Smooth muscle cell (in vitro differentiated cells): ENCODE data around the gene CXCR4. TPM values are rescaled to one million over a fixed set of nuclear protein-coding genes. Genes with fewer than 3 reads are reported as not detected.

ENCODE experiments used
- DNase-seq: peaks from one replicate; lab custom pipeline; 2025; ENCODE audit not compliant: unreplicated experiment; lab: John Stamatoyannopoulos, UW
- H2AFZ ChIP-seq: fragments of 200-600 bp; sonication (generic); 2 replicates; pipeline ENCODE4 v1.6.0; 2016; ENCODE audit warnings: antibody characterized with exemption, low read depth, mild to moderate bottlenecking
- H3F3A ChIP-seq: fragments of 200-600 bp; sonication (generic); 2 replicates; pipeline ENCODE4 v1.6.0; 2017; ENCODE audit warnings: antibody characterized with exemption, low read depth
- H3K27ac ChIP-seq: fragments of 200-600 bp; sonication (generic); 2 replicates; pipeline ENCODE4 v1.5.1; 2016; ENCODE audit warnings: low read depth, mild to moderate bottlenecking
- H3K27me3 ChIP-seq: fragments of 200-600 bp; sonication (generic); 2 replicates; pipeline ENCODE4 v1.6.1; 2016; ENCODE audit warnings: low read depth, mild to moderate bottlenecking
- H3K36me3 ChIP-seq: fragments of 200-600 bp; sonication (generic); 2 replicates; pipeline ENCODE4 v1.5.1; 2016; ENCODE audit warnings: low read depth
- H3K4me1 ChIP-seq: fragments of 200-600 bp; sonication (generic); 2 replicates; pipeline ENCODE4 v1.5.1; 2016; ENCODE audit warnings: low read depth
- H3K4me2 ChIP-seq: fragments of 200-600 bp; sonication (generic); 2 replicates; pipeline ENCODE4 v1.6.0; 2016; ENCODE audit warnings: mild to moderate bottlenecking
- H3K4me3 ChIP-seq: fragments of 200-600 bp; sonication (generic); 2 replicates; pipeline ENCODE4 v1.5.1; 2016; ENCODE audit warnings: mild to moderate bottlenecking
- H3K79me2 ChIP-seq: fragments of 200-600 bp; sonication (generic); 2 replicates; pipeline ENCODE4 v1.6.0; 2016; ENCODE audit warnings: low read depth, mild to moderate bottlenecking
- H3K9ac ChIP-seq: fragments of 200-600 bp; sonication (generic); 2 replicates; pipeline ENCODE4 v1.6.0; 2016; ENCODE audit warnings: low read depth
- H3K9me3 ChIP-seq: fragments of 200-600 bp; sonication (generic); replicated peaks from 2 replicates; pipeline ENCODE4 v1.5.1; 2016; ENCODE audit warnings: low read depth
- H4K20me1 ChIP-seq: fragments of 200-600 bp; sonication (generic); 2 replicates; pipeline ENCODE4 v1.6.0; 2016; ENCODE audit warnings: low read depth
- CTCF ChIP-seq: fragments of 200-600 bp; sonication (generic); IDR thresholded peaks from 2 replicates; pipeline ENCODE4 v1.5.1; 2017; ENCODE audit warnings: borderline replicate concordance, mild to moderate bottlenecking, antibody characterized with exemption; ENCODE audit not compliant: insufficient read depth, poor library complexity, severe bottlenecking
- WGBS: methylation state at CpG from one replicate; pipeline ENCODE4 v1.1.7; 2016; ENCODE audit warnings: low lambda C conversion rate; 5-methylcytosine and 5-hydroxymethylcytosine counted together
- polyA plus RNA-seq: library from polyadenylated mRNA; unstranded; fragments of >200 nt; fragmentation: Nextera tagmentation; extraction: Ambion mirVana; gene quantifications from 2 replicates; pipeline ENCODE4 v1.2.1, GENCODE V29; 2016
- total RNA-seq: library from RNA; depleted of rRNA; stranded (reverse); fragments of >200 nt; gene quantifications from 2 replicates; pipeline ENCODE4 v1.2.3, GENCODE V29; 2014

Gene CXCR4
- total and polyA plus RNA-seq, 2 experiments from 2014 or later, result 2.8 to 4.0 TPM

DNA sequence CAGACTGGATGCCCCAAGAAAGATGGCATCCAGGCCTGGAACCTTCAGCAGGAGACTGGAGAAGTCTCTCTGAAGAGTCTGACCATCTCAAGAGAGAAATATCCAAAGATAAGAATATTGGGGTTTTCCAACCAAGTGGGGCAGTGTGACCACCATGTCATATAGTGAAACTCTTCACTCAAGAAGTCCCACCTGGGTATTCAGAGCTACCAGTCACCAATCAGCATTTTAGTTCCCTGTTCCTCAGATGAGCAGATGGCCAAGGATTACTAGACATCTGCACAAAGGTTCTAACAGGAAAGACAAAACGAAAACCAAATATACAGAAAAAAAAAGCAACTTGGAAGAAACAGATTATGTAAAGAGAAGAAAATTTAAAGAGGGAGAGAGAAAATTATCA is 38.5 kb upstream of the CXCR4 start:
- no peak overlapping the region for H3K27ac ChIP-seq
- no peaks in the 10 kb centered on the region for H3K27me3 ChIP-seq
- no peak overlapping the region for H3K4me2 ChIP-seq
- H2AFZ ChIP-seq, result no peak overlapping the region
- 82% methylated on average over 1 of the region's 1 CpG for WGBS
- no peak overlapping the region for H3K9ac ChIP-seq
- no peak for DNase-seq
- no peaks in the 10 kb centered on the region for H3K9me3 ChIP-seq
- H3F3A ChIP-seq, result no peaks in the 10 kb centered on the region
- H3K4me3 ChIP-seq, result no peak overlapping the region
- H4K20me1 ChIP-seq, result no peaks in the 10 kb centered on the region
- H3K36me3 ChIP-seq, result no peaks in the 10 kb centered on the region
- TF ChIP-seq CTCF, result no peak
- no peaks in the 10 kb centered on the region for H3K79me2 ChIP-seq
- peaks cover 13% of the 10 kb centered on the region for H3K4me1 ChIP-seq

DNA sequence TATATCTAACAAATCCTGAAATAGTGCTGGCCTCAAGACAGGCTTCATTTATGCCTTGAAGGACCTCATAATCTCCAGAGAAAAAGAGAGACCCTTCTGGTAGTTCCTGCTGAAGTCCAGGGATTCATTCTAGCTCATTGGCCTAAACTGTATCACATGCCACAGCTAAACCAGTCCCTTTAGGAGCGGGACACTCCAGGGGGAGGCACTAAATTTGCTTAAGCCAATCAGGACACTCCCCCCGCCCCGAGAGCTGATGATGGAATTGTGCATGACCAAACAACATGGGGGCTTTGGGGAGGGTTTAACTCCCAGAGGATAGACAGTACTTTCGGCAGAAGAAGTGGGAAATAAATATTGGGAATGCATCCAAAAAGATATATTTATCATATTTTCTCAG is 36.4 kb upstream of the CXCR4 start:
- no peaks in the 10 kb centered on the region for H3K79me2 ChIP-seq
- no peak overlapping the region for H3K4me3 ChIP-seq
- no peak overlapping the region for H3K4me2 ChIP-seq
- no peaks in the 10 kb centered on the region for H3F3A ChIP-seq
- no peaks in the 10 kb centered on the region for H3K36me3 ChIP-seq
- DNase-seq, result no peak
- H3K4me1 ChIP-seq, result peaks cover 13% of the 10 kb centered on the region
- H3K27ac ChIP-seq, result no peak overlapping the region
- no peaks in the 10 kb centered on the region for H4K20me1 ChIP-seq
- H3K27me3 ChIP-seq, result no peaks in the 10 kb centered on the region
- no peaks in the 10 kb centered on the region for H3K9me3 ChIP-seq
- TF ChIP-seq CTCF, result no peak
- H3K9ac ChIP-seq, result no peak overlapping the region
- no peak overlapping the region for H2AFZ ChIP-seq
- 96% methylated on average over 4 of the region's 4 CpGs for WGBS

DNA sequence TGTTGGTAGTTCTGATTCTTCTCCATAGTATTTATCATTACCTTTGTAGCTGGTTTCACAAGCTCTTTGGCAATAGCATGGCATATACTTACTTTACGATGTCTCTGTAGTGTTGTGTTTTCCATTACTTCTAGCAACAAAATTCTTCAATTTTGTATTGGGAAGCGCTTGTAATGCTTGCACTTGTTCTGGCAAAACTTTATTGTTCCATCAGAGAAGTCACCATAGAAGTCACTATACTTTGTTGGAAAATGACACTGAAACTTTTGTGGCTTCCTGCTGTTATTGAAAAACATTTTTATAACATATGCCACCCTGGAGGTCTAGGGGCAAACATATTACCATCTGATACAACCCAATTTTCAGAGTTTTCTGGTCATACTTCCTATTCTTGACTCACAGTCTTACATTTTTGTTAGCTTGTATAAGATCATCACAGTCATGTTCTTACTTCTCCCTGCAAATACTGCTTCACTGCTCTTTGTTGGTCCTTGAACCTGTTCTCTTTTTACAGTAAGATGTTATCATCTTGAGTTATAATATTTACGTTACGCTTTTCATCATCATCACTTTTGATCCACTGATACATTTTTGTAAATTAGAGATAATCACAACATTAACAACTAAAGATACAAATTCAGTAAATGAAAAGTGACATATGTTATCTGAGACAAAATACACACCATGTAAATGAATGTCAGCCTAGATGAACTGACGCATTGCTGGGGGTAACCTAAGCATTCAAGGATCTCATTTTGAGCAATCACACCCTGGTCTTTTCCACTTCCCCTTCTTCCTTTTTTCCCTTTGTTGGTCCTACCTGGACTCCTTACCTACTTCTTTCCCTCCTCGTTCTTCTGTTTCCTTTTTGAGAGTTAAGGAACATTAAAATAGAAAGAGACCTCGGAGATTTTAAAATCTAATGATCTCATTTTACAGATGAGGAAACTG is 33.3 kb upstream of the CXCR4 start:
- peaks cover 2% of the 10 kb centered on the region for H3K4me1 ChIP-seq
- no peaks in the 10 kb centered on the region for H3K9me3 ChIP-seq
- no peaks in the 10 kb centered on the region for H3K27me3 ChIP-seq
- no peaks in the 10 kb centered on the region for H4K20me1 ChIP-seq
- DNase-seq, result no peak
- no peaks in the 10 kb centered on the region for H3K36me3 ChIP-seq
- H2AFZ ChIP-seq, result no peak overlapping the region
- no peaks in the 10 kb centered on the region for H3K79me2 ChIP-seq
- H3K4me3 ChIP-seq, result no peak overlapping the region
- no peak overlapping the region for H3K9ac ChIP-seq
- no peak for TF ChIP-seq CTCF
- no peaks in the 10 kb centered on the region for H3F3A ChIP-seq
- 90% methylated on average over 7 of the region's 7 CpGs for whole genome bisulfite sequencing
- no peak overlapping the region for H3K27ac ChIP-seq
- H3K4me2 ChIP-seq, result no peak overlapping the region
